Endothelial cell of umbilical vein (primary cell): ENCODE results near the gene CLN6. TPM values are rescaled to one million over a fixed set of nuclear protein-coding genes. Genes with fewer than 3 reads are reported as not detected.

Experiments used
- BruUV-seq: library from RNA; stranded (reverse); fragments of 400-500 nt; replicated peaks from 2 replicates; lab custom pipeline; 2021; lab: Mats Ljungman, UMichigan
- CTCF ChIA-PET: fragments of 300-600, 350-600 bp; sonication (Branson Sonifier 250); formaldehyde crosslinking; loops from one replicate; lab custom pipeline; 2021; ENCODE audit warnings: antibody characterized with exemption, inconsistent platforms; lab: Charles Lee
- POLR2A ChIA-PET: fragments of 300-600, 350-600 bp; sonication (Branson Sonifier 250); formaldehyde crosslinking; loops from one replicate; lab custom pipeline; 2021; ENCODE audit warnings: antibody characterized with exemption, inconsistent platforms; lab: Charles Lee
- DNase-seq: peaks from one replicate; pipeline ENCODE4 v3.0.0-alpha.2; 2011; ENCODE audit warnings: low read depth, low spot score
- FAIRE-seq: peaks from 2 replicates; lab custom pipeline; 2011; peaks lifted over from hg19 to GRCh38; lab: Jason Lieb, UNC
- H2AFZ ChIP-seq: 2 replicates; pipeline ENCODE4 v1.6.0; 2012; ENCODE audit warnings: low read depth, low read length, control low read depth, inconsistent platforms
- H3K27ac ChIP-seq: 2 replicates; pipeline ENCODE4 v1.5.1; 2011; ENCODE audit warnings: low read depth, mild to moderate bottlenecking, control low read depth, low read length, moderate library complexity; ENCODE audit not compliant: insufficient read depth
- H3K27me3 ChIP-seq, 2 experiments: 2 replicates each; pipeline versions ENCODE4 v1.6.0 to v1.6.1; 2011; ENCODE audit warnings: low read length in 2 of 2, mixed read lengths in 1 of 2; ENCODE audit not compliant: control insufficient read depth in 2 of 2, insufficient read depth in 2 of 2
- H3K36me3 ChIP-seq, 2 experiments: 2 replicates in 1 of 2; 3 replicates in 1 of 2; pipeline ENCODE4 v1.5.1; 2011; ENCODE audit warnings: low read length in 2 of 2, mild to moderate bottlenecking in 1 of 2, moderate library complexity in 1 of 2; ENCODE audit not compliant: control insufficient read depth in 2 of 2, insufficient read depth in 2 of 2; ENCODE audit errors: extremely low read depth in 1 of 2
- H3K4me1 ChIP-seq: 3 replicates; pipeline ENCODE4 v1.5.1; 2011; ENCODE audit warnings: mild to moderate bottlenecking, low read length; ENCODE audit not compliant: control insufficient read depth, insufficient read depth; ENCODE audit errors: extremely low read depth
- H3K4me2 ChIP-seq: 2 replicates; pipeline ENCODE4 v1.6.1; 2011; ENCODE audit warnings: low read length, control low read depth, mixed read lengths; ENCODE audit not compliant: insufficient read depth
- H3K4me3 ChIP-seq, 3 experiments: fragments of 200-600 bp in 1 of 3; sonication (generic), shearing (Covaris generic) in 1 of 3; replicated peaks in 1 of 3; 2 replicates each; pipeline ENCODE4 v1.5.1; 2011 to 2016; ENCODE audit warnings: control low read depth in 3 of 3, low read length in 3 of 3, mild to moderate bottlenecking in 2 of 3, inconsistent platforms in 1 of 3, low read depth in 1 of 3, moderate library complexity in 1 of 3; ENCODE audit not compliant: insufficient read depth in 1 of 3
- H3K79me2 ChIP-seq: 2 replicates; pipeline ENCODE4 v1.6.0; 2012; ENCODE audit warnings: low read length, inconsistent platforms; ENCODE audit not compliant: control insufficient read depth, insufficient read depth
- H3K9ac ChIP-seq: replicated peaks from 2 replicates; pipeline ENCODE3; 2011; ENCODE audit warnings: low read length, control low read depth; ENCODE audit not compliant: insufficient read depth; ENCODE audit errors: extremely low read depth
- H3K9me1 ChIP-seq: replicated peaks from 3 replicates; pipeline ENCODE4 v1.6.0; 2011; ENCODE audit warnings: mild to moderate bottlenecking, low read length; ENCODE audit not compliant: control insufficient read depth, insufficient read depth; ENCODE audit errors: extremely low read depth
- H3K9me3 ChIP-seq: replicated peaks from 2 replicates; pipeline ENCODE4 v1.5.1; 2012; ENCODE audit warnings: low read length, inconsistent platforms; ENCODE audit not compliant: control insufficient read depth, insufficient read depth
- H4K20me1 ChIP-seq: replicated peaks from 2 replicates; pipeline ENCODE3; 2011; ENCODE audit warnings: mild to moderate bottlenecking, low read length; ENCODE audit not compliant: control insufficient read depth, insufficient read depth; ENCODE audit errors: extremely low read depth
- FOS ChIP-seq: IDR thresholded peaks from 2 replicates; pipeline ENCODE4 v1.6.1; 2011; ENCODE audit warnings: mild to moderate bottlenecking, low read length, moderate library complexity, borderline replicate concordance; ENCODE audit not compliant: insufficient read depth
- GATA2 ChIP-seq: IDR thresholded peaks from 2 replicates; pipeline ENCODE4 v1.7.0; 2011; ENCODE audit warnings: low read depth, mild to moderate bottlenecking, moderate library complexity, mixed read lengths, low read length; ENCODE audit not compliant: insufficient read length, insufficient read depth
- JUN ChIP-seq: IDR thresholded peaks from 2 replicates; pipeline ENCODE4 v1.6.1; 2011; ENCODE audit warnings: borderline replicate concordance, low read depth; ENCODE audit not compliant: insufficient read length, insufficient read depth
- POLR2A ChIP-seq: IDR thresholded peaks from 2 replicates; pipeline ENCODE4 v1.6.1; 2012; ENCODE audit warnings: low read depth, mild to moderate bottlenecking, control low read depth, low read length
- POLR2AphosphoS5 ChIP-seq: IDR thresholded peaks from 2 replicates; pipeline ENCODE4 v1.6.1; 2012; ENCODE audit warnings: low read depth, mild to moderate bottlenecking, control low read depth, low read length, moderate library complexity; ENCODE audit not compliant: insufficient read depth
- dilution Hi-C: fragments of 300-500 bp; cut with MboI; formaldehyde crosslinking; loops from one replicate; pipeline ENCODE4 v1.15.0; 2019; ENCODE audit warnings: low sequenced_read_pairs; ENCODE audit not compliant: extremely low pct_ligation_motif_present
- intact Hi-C: fragments of 100-400 bp; cut with micrococcal nuclease; formaldehyde crosslinking; loops from one replicate; pipeline ENCODE4 v1.10.0; 2022
- polyA plus RNA-seq, 4 experiments: library from polyadenylated mRNA; depleted of rRNA in 3 of 4; stranded (reverse) in 3 of 4; unstranded in 1 of 4; fragments of >200 nt; gene quantifications; 2 replicates each; pipeline versions ENCODE4 v1.2.1 to v1.2.3, GENCODE V29; 2011 to 2012; ENCODE audit warnings: missing spikeins in 1 of 4
- total RNA-seq: library from RNA; stranded (reverse); gene quantifications from 2 replicates; pipeline ENCODE4 v1.2.3, GENCODE V29; 2021

Gene CLN6
- total and polyA plus RNA-seq, 2 donors (not counting 3 experiments of a cell fraction or from before 2014, with no cell fraction given), result 53.9 to 75.5 TPM

- intact Hi-C loops (loop anchor here (1.0 to 2.0 kb wide), 2 partner anchors 55 to 347 kb away; no protein-coding TSS in a partner anchor), dilution Hi-C loops (no loop called here)
- peaks cover 6% of the 10 kb centered on the region for H3K79me2 ChIP-seq
- H4K20me1 ChIP-seq, result no peaks in the 10 kb centered on the region
- no peak overlapping the region for H3K9ac ChIP-seq
- H2AFZ ChIP-seq, result no peak overlapping the region
- BruUV-seq, result no TSS peak
- ChIA-PET POLR2A (no interaction called here), CTCF (interaction anchor here (0.7 to 2.6 kb wide), 5 partner anchors 10 to 346 kb away, joined by 3 to 14 read pairs (median 6); no protein-coding TSS in a partner anchor)
- no peaks in the 10 kb centered on the region for H3K9me1 ChIP-seq
- peaks cover 14% of the 10 kb centered on the region for H3K4me1 ChIP-seq
- H3K27me3 ChIP-seq, result no peaks in the 10 kb centered on the region
- H3K27ac ChIP-seq, result no peak overlapping the region
- TF ChIP-seq GATA2, result no peak
- no peak for TF ChIP-seq FOS
- H3K9me3 ChIP-seq, result no peaks in the 10 kb centered on the region
- H3K36me3 ChIP-seq, result no peaks in the 10 kb centered on the region
- no peak overlapping the region for H3K4me3 ChIP-seq
- no peak for DNase-seq
- no peak for FAIRE-seq
- H3K4me2 ChIP-seq, result no peak overlapping the region
Observed at GRCh38 chr15:68209735-68210408, 19.7 kb downstream of the CLN6 start.

DNA sequence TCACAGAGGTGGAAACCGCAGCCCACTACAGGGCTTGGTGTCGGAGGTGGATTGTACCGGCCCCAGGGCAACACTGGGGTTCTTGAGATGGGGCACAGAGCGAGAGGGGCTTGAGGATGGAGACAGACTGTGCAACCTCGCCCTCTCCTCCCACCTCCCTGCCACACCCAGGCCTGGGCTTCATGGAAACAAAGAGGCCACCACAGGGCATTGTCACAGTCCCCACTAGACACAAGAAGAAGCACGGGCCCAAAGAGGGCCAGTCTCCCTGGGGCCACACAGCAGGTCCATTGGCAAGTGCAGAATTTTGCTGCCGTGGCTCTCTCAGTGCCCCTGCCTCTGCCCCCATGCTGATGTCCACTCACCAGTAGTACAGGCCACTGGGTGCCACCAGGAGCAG, 20.3 kb downstream of the CLN6 start:
- dilution Hi-C loops, result no loop called here
- Histone ChIP-seq H2AFZ (no peak overlapping the region), H3K4me1 (peaks cover 15% of the 10 kb centered on the region), H3K79me2 (peaks cover 6% of the 10 kb centered on the region), H3K9me1 (no peaks in the 10 kb centered on the region), H4K20me1 (no peaks in the 10 kb centered on the region), H3K9ac (no peak overlapping the region), H3K4me3 (no peak overlapping the region), H3K9me3 (no peaks in the 10 kb centered on the region), H3K27me3 (no peaks in the 10 kb centered on the region), H3K4me2 (no peak overlapping the region), H3K36me3 (no peaks in the 10 kb centered on the region), H3K27ac (no peak overlapping the region)
- intact Hi-C loops, result no loop called here
- no peak for TF ChIP-seq JUN
- no peak for TF ChIP-seq POLR2AphosphoS5
- TF ChIP-seq POLR2A, result no peak
- DNase-seq, result no peak
- no TSS peak for BruUV-seq
- CTCF ChIA-PET, result no interaction called here
- FAIRE-seq, result no peak
- POLR2A ChIA-PET, result no interaction called here
